ENCODE data around the gene CCNE1.

Gene CCNE1

DNA sequence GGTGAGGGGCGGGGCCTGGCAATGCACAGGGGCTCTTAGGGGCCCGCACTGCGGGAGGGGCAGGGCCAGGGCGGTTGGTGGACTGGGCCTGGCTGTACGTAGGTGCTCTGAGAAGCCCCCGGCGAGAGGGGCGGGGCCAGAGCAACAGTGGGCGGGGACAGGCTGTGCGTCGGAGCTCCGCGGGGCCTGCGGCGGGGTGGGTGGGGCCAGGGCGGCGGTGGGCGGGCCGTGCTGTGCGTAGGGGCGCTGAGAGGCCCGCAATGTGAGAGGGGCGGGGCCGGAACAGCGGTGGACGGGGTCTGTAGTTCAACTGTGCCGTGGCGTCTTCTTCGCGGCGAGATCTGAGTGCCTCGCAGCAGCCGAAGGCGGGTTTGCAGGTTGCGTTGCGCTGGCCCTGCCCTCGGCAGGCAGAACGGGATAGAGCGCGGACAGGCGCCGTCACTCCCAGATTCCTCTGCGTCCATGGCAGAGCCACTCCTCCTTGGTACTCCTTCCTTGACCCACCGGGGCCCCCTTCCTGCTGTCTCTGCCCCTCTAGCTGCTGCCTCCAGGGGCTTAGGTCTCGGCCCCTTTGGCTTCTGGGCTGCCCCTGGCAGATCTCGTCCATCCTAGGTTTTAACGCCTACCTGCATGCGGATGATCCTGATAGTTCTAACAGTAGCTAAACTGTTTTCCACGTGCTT lies 33.2 kb downstream of the CCNE1 start:
- DNase-seq (ENCODE audit: low spot score), result peak; percentile 89

DNA sequence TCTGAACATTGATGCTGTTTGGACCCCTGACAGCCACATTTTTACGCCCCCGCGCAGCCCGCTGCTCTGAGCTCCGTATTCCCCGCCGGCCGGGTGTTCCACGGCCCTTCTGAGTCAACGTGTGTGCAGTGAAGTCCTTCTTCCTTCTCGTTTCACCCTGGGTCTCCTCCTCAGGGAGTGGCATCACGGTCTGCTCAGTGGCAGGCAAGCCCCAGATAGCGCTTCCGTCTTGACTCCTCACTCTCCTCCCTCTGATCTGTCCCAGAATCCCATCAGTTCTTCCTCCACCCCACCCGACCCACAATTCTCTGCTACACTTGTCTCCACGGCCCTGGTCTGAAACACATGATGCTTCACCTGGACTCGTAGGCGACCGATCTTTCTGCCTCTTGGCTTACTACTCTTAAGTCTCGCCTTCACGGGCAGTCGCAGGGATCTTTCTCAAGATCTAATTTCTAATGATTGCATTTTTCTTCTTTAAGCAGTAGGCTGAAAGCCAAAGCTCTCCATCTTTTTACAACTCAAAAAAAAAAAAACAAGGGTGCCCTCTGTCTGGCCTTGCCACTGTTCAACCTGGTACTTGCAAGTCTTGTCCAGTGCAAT lies 33.9 kb downstream of the CCNE1 start:
- no peak for DNase-seq (ENCODE audit: low spot score)

DNA sequence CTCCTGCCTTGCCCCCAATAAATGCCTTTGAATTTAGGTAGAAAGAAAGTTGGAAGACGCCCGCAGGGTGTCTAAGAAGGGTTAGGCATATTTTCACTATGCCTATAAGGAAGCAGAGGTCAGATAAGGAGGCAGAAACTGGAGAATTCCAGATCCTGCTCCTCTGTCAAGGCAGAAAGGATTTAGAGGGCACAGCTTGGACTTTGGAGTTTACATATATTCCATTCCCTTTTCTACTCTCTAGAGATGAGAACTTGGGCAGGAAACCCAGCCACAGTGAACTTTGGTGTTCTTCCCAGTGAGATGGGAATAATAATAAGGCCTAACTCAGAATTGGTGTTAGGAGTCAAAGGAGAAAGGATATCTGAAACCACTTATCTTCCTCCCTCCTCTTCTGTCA lies 37.4 kb downstream of the CCNE1 start:
- no peak for DNase-seq (ENCODE audit: low spot score)

DNA sequence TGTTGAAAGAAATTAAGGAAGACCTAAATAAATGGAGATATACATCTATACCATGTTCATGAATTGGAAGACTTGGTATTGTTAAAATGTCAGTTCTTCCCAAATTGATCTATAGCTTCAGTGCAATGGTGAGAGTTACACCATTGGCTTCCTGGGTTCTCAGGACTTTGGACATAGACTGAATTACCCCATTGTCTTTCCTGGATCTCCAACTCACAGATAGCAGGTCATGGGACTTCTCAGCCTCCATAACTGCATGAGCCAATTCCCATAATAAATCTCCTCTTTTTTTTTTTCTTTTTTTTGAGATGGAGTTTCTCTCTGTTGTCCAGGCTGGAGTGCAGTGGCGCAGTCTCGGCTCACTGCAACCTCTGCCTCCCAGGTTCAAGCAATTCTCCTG lies 38.7 kb downstream of the CCNE1 start:
- DNase-seq (ENCODE audit: low spot score), result no peak

DNA sequence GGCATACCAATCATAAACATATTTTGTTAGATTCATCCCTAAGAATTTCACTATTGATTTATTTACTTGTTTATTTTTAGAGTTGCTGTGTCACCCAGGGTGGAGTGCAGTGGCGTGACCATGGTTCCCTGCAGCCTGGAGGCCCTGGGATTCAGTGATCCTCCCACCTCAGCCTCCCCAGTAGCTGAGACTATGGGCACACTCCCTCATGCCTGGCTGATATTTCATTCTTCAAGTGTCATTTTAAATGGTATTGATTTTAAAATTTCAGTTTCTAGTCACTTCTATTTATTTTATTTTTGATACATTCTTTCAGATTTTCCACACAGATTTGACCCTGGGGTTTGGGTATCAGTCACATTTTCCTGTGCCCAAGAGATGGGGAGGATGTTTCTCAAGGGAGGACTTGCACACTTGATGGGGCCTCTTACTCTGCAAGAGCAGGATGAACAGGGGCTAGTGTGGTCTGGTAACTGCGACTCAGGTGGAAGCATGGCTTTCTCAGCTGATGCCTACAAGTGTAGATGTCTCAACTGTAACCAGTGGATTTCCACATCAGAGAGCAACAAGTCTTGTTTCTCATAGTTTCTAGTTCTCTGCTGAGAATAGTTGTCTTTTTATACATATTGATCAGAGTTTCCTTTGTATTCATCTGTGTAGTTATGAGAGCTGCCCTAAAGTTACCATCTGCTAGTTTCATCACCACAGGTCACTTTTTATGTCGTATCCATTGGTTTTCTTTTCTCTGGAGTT lies 40.2 kb downstream of the CCNE1 start:
- DNase-seq (ENCODE audit: low spot score), result no peak

DNA sequence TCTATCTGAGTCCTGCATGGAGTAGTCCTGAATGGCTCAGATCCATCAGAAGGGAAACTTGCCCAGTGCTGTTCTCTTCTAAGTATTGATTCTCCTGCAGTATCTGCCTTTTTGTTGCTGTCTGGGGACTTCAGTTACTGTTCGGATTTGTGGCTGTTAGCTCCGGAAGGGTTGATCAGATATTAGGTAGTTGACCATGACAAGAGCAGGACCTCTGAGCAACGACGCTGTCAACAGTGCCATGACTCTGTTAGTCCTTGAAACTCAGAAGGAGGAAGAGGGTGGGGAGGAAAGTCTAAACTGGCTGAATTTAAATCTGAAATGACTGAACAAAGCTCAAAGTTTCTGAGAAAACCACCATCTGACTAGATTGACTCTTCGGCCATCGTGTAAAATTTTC lies 42.2 kb downstream of the CCNE1 start:
- no peak for DNase-seq (ENCODE audit: low spot score)

DNA sequence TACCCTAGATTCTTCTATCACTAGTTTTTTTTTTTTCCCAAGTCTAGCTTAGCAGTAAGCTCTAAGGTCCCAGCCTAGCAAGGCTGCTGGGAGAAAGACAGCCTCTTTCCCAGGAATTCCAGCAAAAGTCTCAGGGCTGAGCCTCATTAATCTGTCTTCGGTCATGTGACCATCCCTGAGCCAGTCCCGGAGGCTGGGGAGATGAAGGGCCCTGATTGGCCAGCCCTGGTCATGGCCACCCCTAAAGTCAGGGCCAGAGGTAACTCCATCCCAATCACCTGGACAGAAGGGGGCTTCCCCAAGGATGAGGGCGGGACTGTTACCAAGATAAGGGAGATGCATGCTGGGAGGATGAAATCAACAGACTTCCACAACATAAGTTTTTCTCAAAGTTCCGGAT lies 43.3 kb downstream of the CCNE1 start:
- no peak for DNase-seq (ENCODE audit: low spot score)

DNA sequence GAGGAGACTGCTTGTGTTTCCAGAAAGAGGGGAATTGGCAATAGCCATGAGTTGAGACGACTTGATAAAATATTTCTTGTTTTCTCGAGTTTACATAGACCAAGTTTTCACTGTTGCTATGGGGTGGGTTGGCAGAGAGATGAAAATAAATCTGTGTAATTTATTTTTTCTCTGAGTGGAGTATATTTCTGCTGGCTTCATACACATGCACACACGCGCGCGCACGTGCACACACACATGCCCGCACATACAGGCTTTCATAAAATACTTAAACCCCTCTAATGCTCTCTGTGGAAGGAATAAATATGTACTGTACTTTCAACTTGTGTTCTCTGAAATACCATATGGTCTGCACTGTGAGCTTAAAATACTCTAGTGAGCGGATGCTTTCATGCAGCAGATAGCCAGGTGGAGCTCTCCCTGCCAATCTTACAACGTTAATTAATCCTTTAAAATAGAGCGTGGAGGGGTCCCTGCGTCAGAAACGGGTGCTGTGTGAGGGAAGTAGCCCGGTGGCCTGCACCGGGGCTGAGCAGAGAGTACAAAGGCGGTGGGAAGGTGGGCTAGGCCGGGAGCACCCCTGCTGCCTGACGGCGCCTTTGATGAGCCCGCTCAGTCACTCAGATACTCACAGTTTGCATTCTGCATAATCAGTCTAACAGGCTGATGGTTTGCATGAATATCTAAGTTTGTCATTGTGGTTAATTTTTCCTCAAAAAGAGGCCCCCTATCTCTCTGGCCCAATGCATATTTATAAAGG lies 44.1 kb downstream of the CCNE1 start:
- no peak for DNase-seq (ENCODE audit: low spot score)

DNA sequence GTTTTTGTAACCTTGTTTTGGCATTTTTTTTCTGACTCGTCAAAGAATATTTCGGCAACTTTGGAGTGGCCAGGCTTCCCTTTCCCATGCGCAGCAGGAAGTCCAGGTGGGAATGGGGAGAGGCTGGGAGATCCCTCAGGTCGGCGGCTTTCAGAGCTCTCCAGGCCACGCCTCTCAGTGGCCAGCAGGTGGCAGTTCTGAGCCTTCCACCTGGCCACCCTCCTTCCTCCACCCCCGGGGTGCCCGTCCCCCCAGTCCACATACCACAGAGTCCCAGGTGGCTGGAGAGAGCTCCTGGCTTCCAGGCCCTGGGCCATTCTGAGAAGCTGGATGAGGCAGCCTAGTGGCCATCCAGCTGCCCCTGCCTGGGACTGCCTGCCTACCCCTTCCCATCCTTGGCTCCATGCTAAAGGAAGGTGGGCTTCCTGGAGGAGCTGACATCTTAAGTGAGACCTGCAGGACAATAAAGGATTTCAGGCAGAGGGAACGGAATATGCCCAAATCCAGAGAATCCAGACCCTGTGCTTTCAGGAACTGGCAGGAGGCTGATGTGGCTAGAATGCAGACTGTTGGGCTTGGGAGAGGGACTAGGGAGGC lies 46.3 kb downstream of the CCNE1 start:
- DNase-seq (ENCODE audit: low spot score), result peak; percentile 78

DNA sequence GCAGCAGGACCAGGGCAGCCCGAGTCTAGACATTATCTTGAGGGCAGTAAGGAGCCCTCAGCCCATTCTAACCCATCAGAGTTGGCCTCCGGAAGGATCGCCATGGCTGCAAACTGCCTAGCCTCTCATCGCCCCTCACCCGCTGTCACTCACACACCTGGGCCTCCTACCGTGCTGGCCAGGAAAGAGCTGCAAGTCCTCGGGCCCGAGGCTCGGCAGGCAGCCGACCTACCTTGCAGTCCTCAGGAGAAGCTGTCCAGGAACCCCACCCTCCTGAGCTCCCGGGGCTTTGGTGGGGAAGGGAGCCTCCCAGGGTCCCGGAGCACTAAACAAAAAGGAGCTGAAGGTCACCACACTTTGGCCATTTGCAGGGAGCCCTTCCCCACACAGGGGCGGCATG lies 46.8 kb downstream of the CCNE1 start:
- no peak for DNase-seq (ENCODE audit: low spot score)

DNA sequence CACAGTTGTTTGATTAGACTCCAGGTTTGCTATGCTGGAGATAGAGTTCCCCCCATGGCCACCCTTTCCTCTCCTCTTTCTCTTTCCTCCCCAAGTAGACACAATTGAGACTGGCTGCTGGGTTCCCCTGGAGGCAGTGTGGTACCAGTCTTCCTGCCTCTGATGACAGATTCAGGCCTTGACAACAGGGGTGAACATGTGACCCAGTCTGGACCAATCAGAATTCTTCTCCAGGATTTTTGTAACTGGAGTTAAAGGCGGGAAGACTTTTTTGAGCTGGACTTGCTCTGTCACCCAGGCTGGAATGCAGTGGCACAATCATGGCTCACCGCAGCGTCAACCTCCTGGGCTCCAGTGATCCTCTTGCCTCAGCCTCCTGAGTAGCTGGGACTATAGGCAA lies 48.7 kb downstream of the CCNE1 start:
- DNase-seq (ENCODE audit: low spot score), result peak; percentile 54

DNA sequence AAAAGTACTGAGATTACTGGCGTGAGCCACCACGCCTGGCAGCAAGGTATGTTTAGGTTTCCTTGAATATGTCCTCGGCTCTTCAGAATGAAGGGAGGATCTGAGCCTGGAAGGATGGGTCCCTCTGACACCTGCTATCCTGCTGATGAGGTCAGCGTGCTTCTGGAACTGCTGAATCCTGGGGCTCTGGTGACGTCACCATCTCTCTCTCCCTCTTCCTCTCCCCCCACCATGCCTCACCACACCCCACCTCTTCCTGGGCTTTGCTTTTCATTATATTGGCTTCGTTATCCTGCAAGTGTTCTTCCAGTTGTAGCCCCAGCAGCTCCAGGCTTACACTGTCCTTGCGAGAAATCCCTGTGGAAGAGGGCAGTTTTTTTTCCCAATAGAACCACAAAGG lies 49.8 kb downstream of the CCNE1 start:
- DNase-seq (ENCODE audit: low spot score), result no peak

DNA sequence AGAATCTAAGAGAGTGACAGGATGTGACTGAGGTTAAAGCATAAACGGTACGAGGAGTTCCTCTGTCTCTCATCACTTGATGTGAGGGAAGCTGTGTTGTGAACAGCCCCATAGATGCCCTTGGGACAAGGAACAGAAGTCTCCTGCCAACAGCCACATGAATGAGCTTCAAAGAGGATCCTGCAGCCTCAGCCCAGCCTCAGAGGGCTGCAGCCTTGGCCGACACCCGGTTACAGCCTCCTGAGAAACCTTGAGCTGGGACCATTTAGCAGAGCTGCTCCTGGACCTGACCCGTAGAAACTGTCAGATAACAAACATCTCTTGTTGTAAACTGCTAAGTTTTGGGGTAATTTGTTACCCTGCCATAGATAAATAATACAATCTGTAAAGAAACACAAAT lies 54.2 kb downstream of the CCNE1 start:
- DNase-seq (ENCODE audit: low spot score), result no peak

DNA sequence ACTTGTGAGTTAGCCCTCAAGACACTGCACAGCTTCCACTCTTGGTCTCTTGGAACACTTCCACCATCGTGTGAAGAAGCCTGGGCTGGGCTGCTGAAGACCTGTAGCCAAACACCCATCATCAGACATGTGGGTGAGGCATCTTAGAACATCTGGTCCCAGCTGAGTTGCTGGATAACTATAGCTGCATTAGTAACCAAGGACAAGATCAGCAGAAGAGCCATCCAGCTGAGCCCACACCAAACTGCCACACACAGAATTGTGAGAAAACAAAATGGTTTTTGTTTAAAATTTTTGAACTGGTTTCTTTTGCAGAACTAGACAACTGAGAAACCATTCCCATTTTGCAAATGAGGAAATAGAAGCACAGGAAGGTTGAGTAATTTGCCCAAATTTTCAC lies 56.2 kb downstream of the CCNE1 start:
- DNase-seq (ENCODE audit: low spot score), result no peak

DNA sequence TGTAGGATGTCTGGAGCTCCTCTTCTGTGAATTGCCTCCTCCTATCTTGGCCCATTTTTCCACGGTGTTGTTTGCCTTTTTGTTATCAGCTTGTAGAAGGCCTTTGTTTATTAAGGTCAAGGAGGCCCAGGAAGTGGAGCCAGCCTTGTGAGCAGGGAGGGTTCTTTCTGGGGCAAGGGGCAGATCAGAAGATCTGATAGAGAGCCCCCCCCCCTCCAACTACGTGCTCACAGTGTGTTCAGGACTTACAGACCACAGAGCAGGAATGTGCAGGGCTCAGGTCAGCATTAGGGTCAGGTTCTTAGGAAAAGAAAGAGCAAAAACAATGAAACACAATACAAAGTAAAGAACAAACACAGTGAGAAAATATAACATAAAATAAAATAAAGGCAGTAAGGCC lies 59.4 kb downstream of the CCNE1 start:
- DNase-seq (ENCODE audit: low spot score), result no peak

DNA sequence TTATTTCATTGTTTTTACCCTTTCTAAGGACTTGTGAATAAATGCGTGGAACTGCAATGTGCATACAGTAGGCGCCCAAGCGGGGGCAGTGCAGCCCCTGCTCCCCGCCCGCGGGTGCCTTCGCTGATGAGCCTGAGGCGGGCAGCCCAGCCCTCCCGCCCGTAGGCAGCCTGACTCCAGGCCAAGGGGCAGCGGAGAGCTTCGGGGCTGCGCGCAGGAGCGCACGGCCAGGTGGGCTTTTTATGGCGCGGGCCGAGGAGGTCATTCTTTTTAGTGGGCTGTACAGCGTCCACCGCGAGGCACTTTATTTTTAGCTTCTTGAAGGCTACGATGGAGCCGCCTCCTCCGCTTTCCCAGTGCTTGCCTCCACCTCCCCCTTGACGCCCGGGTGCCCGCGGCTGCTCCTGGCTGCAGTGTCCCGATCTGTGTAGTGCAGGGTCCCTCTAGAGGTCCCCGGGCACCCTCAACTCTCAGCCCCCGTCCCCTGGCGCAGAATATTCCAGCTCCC lies 60.5 kb downstream of the CCNE1 start:
- peak; percentile 74 for DNase-seq (ENCODE audit: low spot score)

DNA sequence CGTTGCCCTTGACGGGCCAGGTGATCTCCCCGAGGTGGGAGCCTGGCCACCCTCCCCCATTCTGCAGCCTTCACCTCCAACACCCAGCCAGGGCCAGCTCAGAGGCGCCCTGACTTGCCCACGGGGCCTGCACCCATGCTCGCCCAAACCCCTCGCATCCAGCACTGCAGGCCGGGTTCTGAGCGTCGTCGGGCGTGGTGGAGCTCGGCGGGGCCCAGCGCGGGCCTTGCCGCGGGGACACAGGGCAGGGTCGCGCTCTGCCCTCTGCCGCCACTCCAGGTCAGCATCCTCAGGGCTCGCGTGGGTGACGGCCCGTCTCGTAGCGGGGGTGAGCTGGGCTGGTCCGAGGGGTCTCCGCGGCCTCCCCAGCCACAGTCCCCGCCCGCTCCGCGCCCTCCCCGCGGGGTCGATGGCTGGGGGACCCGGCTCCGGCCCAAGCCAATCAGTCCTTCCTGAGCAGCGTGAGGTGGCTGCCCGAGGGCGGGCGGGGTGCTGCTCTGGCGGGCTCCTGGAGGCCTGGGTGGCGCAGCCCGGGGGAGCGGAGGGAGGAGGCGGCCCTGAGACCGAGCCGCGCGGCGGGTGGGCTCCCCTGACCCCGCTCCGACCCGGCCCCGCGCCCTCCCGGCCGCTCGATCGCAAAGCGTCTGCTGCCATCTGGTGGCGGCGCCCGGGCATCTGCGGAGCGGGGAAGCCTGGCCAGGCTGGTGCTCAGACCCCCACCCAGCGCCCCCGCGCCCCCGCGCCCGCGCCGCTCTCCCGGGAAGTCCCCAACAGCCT lies 61.4 kb downstream of the CCNE1 start:
- DNase-seq (ENCODE audit: low spot score), result peak; percentile 91
